Measurements from ENCODE around the gene DKKL1.

Gene DKKL1

DNA sequence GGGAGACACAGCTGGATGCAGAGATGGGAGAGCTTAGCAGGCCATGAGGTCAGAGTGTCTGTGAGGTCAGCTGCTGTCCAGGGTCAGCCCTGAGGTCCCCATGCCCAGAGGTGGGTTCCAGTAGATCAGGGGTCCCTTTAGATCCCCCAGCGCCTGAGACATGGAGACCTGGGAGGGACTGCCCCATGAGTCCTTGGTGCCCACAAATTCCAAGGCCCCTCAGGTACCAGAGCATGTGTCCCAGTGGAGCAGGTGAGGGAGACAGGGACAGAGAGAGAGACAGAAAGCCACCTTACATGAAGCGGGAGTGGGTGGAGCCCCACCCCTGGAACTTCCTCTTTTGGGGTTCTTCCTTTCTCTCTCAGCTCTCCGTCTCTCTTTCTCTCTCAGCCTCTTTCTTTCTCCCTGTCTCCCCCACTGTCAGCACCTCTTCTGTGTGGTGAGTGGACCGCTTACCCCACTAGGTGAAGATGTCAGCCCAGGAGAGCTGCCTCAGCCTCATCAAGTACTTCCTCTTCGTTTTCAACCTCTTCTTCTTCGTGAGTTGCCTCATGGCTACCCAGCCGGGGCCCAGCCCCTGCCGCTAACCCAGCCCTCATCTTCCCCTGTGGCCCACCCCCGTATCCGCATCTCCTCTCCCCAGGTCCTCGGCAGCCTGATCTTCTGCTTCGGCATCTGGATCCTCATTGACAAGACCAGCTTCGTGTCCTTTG lies 28.4 kb upstream of the DKKL1 start, which contains the start of gene CD37:
Gene CD37, plus strand, starts transcription at position 336 of the 713 bp plus-strand sequence. Its CDS starts 135 bp downstream, at position 471.
- TF ChIP-seq, protein P1, sequence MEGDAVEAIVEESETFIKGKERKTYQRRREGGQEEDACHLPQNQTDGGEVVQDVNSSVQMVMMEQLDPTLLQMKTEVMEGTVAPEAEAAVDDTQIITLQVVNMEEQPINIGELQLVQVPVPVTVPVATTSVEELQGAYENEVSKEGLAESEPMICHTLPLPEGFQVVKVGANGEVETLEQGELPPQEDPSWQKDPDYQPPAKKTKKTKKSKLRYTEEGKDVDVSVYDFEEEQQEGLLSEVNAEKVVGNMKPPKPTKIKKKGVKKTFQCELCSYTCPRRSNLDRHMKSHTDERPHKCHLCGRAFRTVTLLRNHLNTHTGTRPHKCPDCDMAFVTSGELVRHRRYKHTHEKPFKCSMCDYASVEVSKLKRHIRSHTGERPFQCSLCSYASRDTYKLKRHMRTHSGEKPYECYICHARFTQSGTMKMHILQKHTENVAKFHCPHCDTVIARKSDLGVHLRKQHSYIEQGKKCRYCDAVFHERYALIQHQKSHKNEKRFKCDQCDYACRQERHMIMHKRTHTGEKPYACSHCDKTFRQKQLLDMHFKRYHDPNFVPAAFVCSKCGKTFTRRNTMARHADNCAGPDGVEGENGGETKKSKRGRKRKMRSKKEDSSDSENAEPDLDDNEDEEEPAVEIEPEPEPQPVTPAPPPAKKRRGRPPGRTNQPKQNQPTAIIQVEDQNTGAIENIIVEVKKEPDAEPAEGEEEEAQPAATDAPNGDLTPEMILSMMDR (IDR thresholded peaks at IDR 0.05; ENCODE audit: insufficient read depth, low read depth, low read length, missing control alignments), result no peak
- H3K4me3 ChIP-seq (ENCODE audit: low read depth, low read length), result peak within 1 kb of the TSS; percentile 84
- DNase-seq (ENCODE audit: low read depth), result peak; percentile 80

DNA sequence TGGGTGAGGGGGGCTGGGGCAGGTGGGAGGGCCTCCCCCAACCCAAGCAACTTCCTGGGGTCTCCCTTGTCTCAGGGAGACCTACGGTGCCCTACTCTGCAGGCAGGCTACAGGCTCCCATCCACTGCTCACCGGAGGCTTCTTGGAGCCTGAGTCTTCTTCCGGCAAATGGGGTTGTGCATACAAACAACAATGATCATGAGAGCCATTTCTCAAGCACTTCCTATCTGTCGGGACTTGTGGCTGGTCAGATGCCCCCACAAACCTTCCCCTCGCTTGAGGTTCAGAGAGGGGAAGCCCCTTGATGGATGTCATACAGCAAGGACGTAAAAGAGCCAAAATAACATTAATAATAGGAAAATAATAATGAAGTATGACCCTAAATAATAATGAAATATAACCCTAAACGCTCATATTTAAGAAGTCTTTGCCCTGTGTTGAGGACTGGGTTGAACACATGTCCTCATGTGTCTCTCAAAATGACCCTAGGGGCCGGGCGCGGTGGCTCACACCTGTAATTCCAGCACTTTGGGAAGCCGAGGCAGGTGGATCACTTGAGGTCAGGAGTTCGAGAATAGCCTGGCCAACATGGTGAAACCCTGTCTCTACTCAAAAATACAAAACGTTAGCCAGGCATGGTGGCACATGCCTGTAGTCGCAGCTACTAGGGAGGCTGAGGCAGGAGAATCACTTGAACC lies 27.7 kb upstream of the DKKL1 start:
- H3K4me3 ChIP-seq (ENCODE audit: low read depth, low read length), result peak overlapping the region; percentile 84
- DNase-seq (ENCODE audit: low read depth), result peak; percentile 73
- TF ChIP-seq, protein P1 (IDR thresholded peaks at IDR 0.05; ENCODE audit: insufficient read depth, low read depth, low read length, missing control alignments), result no peak

DNA sequence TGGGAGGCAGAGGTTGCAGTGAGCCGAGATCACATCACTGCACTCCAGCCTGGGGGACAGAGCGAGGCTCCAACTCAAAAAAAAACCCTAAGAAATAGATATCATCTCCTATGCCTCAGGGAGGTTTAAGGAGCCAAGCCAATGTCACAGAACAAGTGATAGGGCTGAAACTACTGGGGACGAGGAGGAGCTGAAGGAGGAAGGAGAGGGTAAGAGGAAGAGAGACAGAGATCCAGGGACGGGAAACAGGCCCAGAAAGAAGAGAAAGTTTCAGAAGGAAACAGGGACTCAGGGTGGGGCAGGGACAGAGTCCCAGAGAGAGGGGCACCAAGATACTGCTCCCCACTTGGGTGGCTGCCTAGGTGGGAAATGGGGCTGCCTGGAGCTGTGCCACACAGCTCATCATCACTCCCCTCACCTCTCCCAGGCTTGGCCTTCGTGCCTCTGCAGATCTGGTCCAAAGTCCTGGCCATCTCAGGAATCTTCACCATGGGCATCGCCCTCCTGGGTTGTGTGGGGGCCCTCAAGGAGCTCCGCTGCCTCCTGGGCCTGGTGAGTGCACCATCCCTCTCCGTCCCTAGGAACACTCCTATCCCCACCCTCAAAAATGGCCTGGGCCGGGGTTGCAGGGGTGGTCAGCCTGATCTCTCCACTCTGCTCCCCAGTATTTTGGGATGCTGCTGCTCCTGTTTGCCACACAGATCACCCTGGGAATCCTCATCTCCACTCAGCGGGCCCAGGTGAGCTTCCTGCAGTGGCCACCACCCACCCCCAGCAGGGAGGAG lies 27.0 kb upstream of the DKKL1 start:
- TF ChIP-seq, protein P1 (IDR thresholded peaks at IDR 0.05; ENCODE audit: insufficient read depth, low read depth, low read length, missing control alignments), result no peak
- peak overlapping the region; percentile 84 for H3K4me3 ChIP-seq (ENCODE audit: low read depth, low read length)
- DNase-seq (ENCODE audit: low read depth), result no peak

DNA sequence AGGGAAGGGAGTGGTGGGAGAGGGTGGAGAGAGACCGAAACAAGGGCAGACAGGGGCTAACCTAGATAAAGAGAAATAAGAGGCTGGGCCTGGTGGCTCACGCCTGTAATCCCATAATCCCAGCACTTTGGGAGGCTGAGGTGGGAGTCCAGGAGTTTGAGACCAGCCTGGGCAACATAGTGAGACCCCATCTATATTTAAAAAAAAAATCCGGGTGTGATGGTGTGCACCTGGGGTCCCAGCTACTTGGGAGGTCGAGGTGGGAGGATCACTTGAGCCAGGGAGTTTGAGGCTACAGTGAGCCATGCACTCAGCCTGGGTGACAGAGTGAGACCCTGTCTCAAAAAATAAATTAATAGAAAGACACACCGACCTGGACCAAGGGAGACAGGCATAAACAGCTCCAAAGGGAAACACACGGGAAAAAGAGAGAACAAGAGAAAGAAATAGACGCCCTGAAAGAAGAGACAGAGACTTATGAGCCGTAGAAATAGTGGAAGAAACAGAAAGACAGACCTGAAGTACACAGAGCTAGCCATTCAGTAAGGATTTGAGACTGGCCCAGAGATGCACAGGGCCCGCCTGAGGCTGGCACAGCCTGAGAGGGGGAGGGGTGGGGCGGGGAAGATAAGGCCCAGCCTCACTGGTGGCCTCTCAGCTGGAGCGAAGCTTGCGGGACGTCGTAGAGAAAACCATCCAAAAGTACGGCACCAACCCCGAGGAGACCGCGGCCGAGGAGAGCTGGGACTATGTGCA lies 26.2 kb upstream of the DKKL1 start:
- DNase-seq (ENCODE audit: low read depth), result no peak
- TF ChIP-seq, protein P1 (IDR thresholded peaks at IDR 0.05; ENCODE audit: insufficient read depth, low read depth, low read length, missing control alignments), result no peak
- peak overlapping the region; percentile 84 for H3K4me3 ChIP-seq (ENCODE audit: low read depth, low read length)

DNA sequence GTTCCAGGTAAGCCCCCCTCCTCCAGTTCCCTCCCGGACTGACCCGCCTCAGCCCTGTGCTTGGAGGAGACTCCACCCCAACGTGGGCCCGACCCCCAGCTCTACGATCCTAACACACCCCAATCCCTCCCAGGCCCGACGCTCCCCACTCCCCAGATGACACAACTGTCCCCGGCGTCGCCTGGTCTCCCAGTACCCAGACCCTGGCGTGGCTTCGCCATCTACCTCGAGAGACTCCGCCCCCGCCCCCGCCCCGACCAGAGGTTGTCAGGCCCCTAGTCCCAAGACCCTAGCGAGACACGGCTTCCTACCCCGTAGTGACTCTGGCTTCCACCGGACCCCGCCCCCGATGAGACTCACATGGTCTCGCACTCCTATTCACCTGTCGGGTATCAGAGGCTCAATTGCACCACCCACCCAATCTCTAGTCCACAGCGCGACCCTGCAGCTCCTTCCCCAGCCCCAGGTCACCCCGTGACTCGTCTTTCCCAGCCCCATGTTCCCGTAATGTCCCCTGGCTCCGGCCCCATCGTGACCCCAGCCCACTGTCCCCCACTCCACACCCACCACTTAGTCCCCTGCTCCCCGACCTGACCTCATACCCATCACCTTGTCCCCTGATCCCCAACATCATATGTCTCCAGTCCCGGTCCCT lies 25.5 kb upstream of the DKKL1 start:
- H3K4me3 ChIP-seq (ENCODE audit: low read depth, low read length), result no peak overlapping the region; the same call in 1 of the 2 replicates
- TF ChIP-seq, protein P1 (IDR thresholded peaks at IDR 0.05; ENCODE audit: insufficient read depth, low read depth, low read length, missing control alignments), result no peak
- no peak for DNase-seq (ENCODE audit: low read depth)

Data from GM12865 (cell line).